Vagina (tissue), 2 donors: ENCODE data around the gene SLC35E3.

Experiments
- CTCF ChIP-seq, 3 experiments: fragments of 450-650 bp in 2 of 3; fragments of 200-600 bp in 1 of 3; sonication (generic) in 1 of 3; IDR thresholded peaks; one replicate each; pipeline ENCODE4 v1.5.1; 2017 to 2019; ENCODE audit warnings: antibody characterized with exemption in 3 of 3, mild to moderate bottlenecking in 2 of 3, moderate library complexity in 2 of 3
- POLR2A ChIP-seq, 2 donors: fragments of 450-650 bp; IDR thresholded peaks; one replicate each; pipeline ENCODE4 v1.6.1; 2017; ENCODE audit warnings: antibody characterized with exemption in 2 of 2, mild to moderate bottlenecking in 2 of 2, moderate library complexity in 2 of 2

GRCh38 chr12:68775121-68775630 lies 29.2 kb downstream of the SLC35E3 start:
- no peak for TF ChIP-seq CTCF (IDR thresholded peaks at IDR 0.05)
- no peak for TF ChIP-seq POLR2A (IDR thresholded peaks at IDR 0.05)
